Measurements from ENCODE around the gene TBC1D4.
"Not testable (repeated sequence)": the region's sequence is repeated elsewhere in the genome, so short reads cannot be mapped to it uniquely, and the experiment has no call there.

Gene TBC1D4

GRCh38 chr13:75256922-75257321, 225.0 kb downstream of the TBC1D4 start:
- no peak for FAIRE-seq

GRCh38 chr13:75255653-75256052, 226.3 kb downstream of the TBC1D4 start:
- no peak for FAIRE-seq

GRCh38 chr13:75255147-75255546, 226.8 kb downstream of the TBC1D4 start:
- no peak for FAIRE-seq

GRCh38 chr13:75251188-75251587, 230.8 kb downstream of the TBC1D4 start:
- no peak for FAIRE-seq

- FAIRE-seq = no peak
Observed at GRCh38 chr13:75250526-75251178, 231.3 kb downstream of the TBC1D4 start.

GRCh38 chr13:75245578-75245977, 236.4 kb downstream of the TBC1D4 start:
- not testable (repeated sequence) for FAIRE-seq

- not testable (repeated sequence) for FAIRE-seq
Observed at GRCh38 chr13:75240240-75240639, 241.7 kb downstream of the TBC1D4 start.

GRCh38 chr13:75236774-75237173, 245.2 kb downstream of the TBC1D4 start:
- FAIRE-seq = no peak
